GM20000 (cell line): Measurements from ENCODE around the gene DGKI.
A peak's percentile ranks its signal among the peaks of the same experiment; 100 is the strongest.

ENCODE experiments used
- DNase-seq: peaks from one replicate; pipeline ENCODE4 v3.0.0; 2012; ENCODE audit warnings: low spot score
- CTCF ChIP-seq: IDR thresholded peaks from 2 replicates; pipeline ENCODE4 v1.5.1; 2012; ENCODE audit warnings: mild to moderate bottlenecking, control low read depth; ENCODE audit errors: extremely low read depth, missing control alignments

Gene DGKI

GRCh38 chr7:137601642-137602041 lies 245.1 kb downstream of the DGKI start:
- no peak for DNase-seq
- TF ChIP-seq CTCF, result no peak

GRCh38 chr7:137597856-137598255 lies 248.9 kb downstream of the DGKI start:
- no peak for TF ChIP-seq CTCF
- no peak for DNase-seq

GRCh38 chr7:137593115-137593711 lies 253.6 kb downstream of the DGKI start:
- TF ChIP-seq CTCF, result no peak
- DNase-seq, result no peak

GRCh38 chr7:137592232-137592896 lies 254.4 kb downstream of the DGKI start:
- peak; percentile 46 for TF ChIP-seq CTCF

GRCh38 chr7:137591421-137591837 lies 255.3 kb downstream of the DGKI start:
- DNase-seq, result no peak
- no peak for TF ChIP-seq CTCF

More at GRCh38 chr7:137592232-137592896, 254.4 kb downstream of the DGKI start:
- peak; percentile 39 for DNase-seq

- no peak for TF ChIP-seq CTCF
- no peak for DNase-seq
Observed at GRCh38 chr7:137590756-137591305, 255.9 kb downstream of the DGKI start.

GRCh38 chr7:137590071-137590755 lies 256.6 kb downstream of the DGKI start:
- DNase-seq, result no peak
- TF ChIP-seq CTCF, result no peak
